NCI-H146 treated with DMSO at 0.1 percent for 48 hours (cell line): ENCODE data around the gene LMLN.
"Not testable (repeated sequence)": the region's sequence is repeated elsewhere in the genome, so short reads cannot be mapped to it uniquely, and the experiment has no call there.

ENCODE experiments used
- DNase-seq: peaks from one replicate; lab custom pipeline; 2025; ENCODE audit not compliant: unreplicated experiment; lab: John Stamatoyannopoulos, UW

LMLN gene

DNA sequence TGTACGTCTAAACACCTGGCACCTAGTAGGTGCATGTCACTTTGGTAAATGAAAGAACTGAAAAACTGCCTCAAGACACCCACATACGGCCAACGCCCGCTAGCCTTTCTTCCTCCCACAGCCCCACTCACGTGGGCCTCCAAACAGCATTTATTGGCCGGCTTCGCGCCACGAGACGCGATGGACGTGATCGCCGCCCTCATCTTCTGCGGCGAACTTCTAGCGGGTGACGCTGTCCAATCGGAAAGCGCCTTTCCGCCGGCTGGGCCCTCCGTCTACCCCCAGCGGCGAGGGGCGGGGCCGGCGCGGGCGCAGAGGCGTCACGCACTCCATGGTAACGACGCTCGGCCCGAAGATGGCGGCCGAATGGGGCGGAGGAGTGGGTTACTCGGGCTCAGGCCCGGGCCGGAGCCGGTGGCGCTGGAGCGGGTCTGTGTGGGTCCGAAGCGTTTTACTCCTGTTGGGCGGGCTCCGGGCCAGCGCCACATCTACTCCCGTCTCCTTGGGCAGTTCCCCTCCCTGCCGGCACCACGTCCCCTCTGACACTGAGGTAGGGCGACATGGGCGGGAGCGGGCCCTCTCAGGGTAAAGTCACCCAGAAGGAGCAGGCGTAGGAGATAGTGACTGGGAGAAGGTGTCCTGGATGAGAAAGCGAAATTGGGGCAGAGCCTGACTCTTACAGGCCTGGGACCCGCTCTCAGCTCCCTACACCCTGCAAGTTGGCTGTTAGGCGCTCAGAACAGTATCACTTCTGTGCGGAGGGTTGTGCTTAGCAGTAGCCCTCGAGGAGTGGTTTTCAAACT lies at the start of gene LMLN:
Gene LMLN, plus strand, starts transcription at position 327 of the 803 bp plus-strand sequence. Its CDS starts 29 bp downstream, at position 356.
- peak; percentile 93 for DNase-seq

GRCh38 chr3:197912741-197913476 lies 47.1 kb upstream of the LMLN start:
- DNase-seq, result no peak

- DNase-seq, result no peak
Measured at GRCh38 chr3:197913641-197914380, 46.2 kb upstream of the LMLN start.

- DNase-seq, result not testable (repeated sequence)
Measured at GRCh38 chr3:197921429-197922275, 38.4 kb upstream of the LMLN start.

GRCh38 chr3:197926418-197926817 lies 33.6 kb upstream of the LMLN start:
- DNase-seq, result no peak

- not testable (repeated sequence) for DNase-seq
Measured at GRCh38 chr3:197927578-197927977, 32.4 kb upstream of the LMLN start.

GRCh38 chr3:197936819-197937384 lies 23.1 kb upstream of the LMLN start:
- DNase-seq, result no peak

- no peak for DNase-seq
Measured at GRCh38 chr3:197940745-197941384, 19.2 kb upstream of the LMLN start.

DNA sequence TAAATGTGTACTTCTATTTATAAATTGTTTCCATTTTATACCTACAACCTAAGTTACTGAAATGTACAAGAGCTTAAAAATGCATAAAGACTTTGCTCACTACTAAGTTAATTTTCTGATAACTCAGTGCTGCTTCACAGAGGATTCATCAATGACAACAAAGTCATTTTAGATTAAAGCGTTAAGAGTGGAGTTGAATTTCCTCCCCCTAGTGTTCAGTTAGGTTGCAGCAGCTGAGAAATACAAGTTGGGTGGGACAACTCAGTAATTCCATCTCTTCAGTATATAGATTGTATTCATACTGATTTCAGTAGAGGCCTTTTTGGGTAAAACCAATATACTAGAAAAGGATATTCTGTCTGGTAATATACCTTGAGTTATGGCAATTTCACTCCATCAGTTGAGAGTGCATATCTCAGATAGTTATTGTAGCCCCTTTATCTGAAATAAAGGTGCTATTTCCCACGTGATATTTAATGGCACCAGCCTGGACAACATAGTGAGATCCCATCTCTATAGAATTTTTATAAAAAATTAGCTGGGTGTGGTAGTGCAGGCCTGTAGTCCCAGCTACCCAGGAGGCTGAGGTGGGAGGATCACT lies 17.0 kb upstream of the LMLN start:
- DNase-seq, result peak; percentile 43

- no peak for DNase-seq
Measured at GRCh38 chr3:197949191-197949777, 10.7 kb upstream of the LMLN start.

DNA sequence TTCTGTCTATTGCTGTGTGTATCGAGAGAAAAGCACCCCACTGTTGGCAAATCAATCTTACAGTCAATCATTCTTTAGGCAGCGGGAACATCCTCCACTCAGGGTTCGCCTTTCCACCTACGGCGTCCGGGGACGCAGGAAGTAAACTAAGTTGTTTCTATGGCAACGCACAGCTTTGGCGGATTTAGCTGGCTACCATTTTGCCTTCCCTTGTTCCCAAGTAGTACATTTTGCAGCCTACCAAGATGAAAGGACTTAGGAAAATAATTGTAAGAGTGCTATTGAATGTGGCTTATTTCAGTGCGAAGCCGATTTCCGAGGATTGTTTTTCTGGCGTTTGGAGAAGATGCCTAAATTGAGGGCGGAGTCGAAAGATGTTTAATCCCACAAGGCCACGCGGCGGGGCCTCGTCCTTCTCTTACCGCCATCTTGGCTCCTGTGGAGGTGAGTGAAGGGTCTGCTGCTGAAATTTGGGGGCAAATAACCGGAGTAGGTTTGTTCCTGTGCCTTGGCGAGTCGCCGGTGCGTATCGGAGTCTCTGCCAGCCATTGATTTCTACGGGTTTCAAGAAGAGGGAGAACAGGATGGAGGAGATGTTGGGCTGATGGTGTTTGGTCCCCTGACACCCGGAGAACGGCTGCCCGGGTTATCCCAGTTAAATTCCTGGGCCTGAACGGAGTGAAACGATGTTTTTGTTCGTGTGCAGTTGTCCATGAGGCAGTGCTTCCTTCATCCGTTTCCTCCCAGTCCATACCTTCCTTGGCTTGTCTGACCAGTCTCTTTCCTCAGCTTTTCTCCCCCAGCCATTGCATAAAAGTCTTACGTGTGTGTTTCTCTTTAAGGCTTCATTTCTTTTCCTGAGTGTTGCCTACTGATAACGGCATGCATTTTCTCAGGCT lies 10.0 kb upstream of the LMLN start, which contains the start of gene RPL35A:
Gene RPL35A, plus strand, starts transcription at position 413 of the 899 bp plus-strand sequence. CDS start 778 bp downstream, outside the sequence.
- DNase-seq, result peak; percentile 98

- DNase-seq, result no peak
Measured at GRCh38 chr3:197950677-197951061, 9.3 kb upstream of the LMLN start.

GRCh38 chr3:197951392-197951990 lies 8.5 kb upstream of the LMLN start:
- no peak for DNase-seq

GRCh38 chr3:197952440-197952839 lies 7.6 kb upstream of the LMLN start:
- DNase-seq, result no peak

- no peak for DNase-seq
Measured at GRCh38 chr3:197953325-197953724, 6.7 kb upstream of the LMLN start.

DNA sequence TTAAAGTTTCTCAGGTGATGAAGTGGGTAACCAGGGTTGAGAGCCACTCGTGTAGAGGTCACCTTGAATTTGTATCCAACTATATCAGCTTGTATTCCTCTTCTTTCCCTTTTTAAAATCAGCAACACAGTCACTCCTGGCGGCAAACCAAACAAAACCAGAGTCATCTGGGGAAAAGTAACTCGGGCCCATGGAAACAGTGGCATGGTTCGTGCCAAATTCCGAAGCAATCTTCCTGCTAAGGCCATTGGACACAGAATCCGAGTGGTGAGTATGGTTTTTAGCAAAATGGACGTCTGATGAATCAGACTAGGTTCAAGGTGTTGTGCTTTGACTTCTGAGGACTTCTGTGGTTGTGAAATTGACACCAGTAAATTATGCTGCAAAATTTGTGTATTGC lies 6.1 kb upstream of the LMLN start:
- no peak for DNase-seq

DNA sequence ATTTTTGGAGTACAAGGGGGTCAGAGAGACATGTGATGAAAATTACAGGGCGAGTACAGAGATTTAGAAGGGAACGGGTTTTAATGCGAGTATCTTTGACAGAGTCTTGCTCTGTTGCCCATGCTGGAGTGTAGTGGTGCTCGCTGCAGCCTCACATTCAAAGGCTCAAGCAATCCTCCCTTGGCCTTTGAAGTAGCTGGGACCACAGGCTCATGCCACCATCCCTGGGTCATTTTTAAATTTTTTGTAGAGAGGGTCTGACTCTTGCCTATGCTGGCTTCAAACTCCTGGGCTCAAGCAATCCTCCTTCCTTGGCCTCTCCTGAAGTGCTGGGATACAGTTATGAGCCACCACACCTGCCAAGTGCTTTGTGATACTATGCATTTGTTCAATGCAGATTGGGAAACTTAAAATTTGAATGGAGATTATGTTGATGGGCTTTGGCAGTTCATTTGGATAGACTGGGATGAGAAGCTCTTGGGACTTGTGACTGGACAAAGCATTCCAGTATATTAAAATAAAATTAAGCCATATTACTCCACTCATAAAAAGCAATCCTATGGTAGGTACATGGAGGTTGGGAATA lies 4.0 kb upstream of the LMLN start:
- no peak for DNase-seq
